CD4-positive, alpha-beta T cell treated with Interleukin-2 at 100 ng/mL for 4 hours (primary cell): Measurements from ENCODE around the gene FN1.
"Not testable (repeated sequence)": the region's sequence is repeated elsewhere in the genome, so short reads cannot be mapped to it uniquely, and the experiment has no call there.

Source experiments
- DNase-seq: peaks from one replicate; pipeline ENCODE4 v3.0.0-alpha.2; 2020; ENCODE audit warnings: low spot score

The FN1 gene

DNA sequence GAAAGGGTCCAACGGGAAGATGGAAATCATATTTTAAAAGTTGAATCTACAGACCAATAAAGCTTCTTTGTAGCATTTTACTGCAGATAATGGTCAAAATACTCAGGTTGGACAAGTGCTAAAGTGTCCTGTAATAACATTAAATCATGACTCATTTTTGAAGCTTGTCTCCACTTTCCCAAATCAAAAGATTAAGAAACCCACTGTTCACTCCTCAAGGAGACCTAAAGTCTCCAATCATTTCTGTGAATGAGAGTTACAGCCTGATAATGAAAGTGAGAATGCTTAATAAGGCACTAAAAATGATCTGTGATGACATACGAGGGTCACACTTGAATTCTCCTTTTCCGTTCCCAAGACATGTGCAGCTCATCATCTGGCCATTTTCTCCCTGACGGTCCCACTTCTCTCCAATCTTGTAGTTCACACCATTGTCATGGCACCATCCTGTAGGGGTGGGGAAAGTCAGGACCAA lies 70.6 kb downstream of the FN1 start:
- no peak for DNase-seq

DNA sequence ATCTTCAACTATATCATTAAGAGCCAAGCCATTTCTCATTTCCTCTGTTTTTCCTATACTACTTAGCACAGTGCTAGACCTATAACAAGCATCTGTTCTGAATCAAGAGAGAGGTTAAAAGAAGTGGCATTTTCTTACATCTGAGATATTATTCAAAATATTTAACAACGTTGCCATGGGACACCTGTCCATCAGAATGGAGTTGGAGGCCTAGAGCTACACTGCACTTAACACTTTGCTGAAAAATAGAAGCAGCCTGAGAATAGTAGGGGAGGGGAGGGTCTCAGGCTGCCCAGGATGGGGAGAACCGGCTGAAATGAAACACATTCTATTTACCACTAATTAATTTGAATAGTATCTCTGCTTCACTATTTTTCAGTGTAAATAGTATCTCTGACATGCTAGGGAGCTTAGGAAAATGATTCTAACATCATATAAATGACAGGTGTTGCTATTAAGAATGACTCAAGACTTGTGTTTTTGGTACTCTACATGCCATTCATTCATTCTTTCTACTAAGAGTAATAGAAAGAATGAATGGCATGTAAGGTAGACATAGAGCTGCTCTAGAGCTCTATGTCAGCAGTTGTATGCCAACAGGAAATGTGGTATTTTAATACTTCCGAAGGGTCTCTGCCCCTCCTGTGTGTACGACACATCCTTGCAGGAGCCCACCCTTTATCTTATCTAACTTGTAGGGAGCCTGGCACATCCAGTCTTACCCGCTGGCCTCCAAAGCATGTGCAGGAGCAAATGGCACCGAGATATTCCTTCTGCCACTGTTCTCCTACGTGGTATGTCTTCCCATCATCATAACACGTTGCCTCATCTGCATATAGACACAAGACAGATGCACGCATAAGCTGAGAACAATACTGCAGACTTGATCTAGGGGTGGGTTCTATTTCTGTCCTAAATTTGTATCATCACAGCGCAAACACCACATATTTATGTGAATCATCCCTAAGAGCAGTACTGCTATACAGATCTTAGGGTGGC lies 71.4 kb downstream of the FN1 start:
- no peak for DNase-seq

DNA sequence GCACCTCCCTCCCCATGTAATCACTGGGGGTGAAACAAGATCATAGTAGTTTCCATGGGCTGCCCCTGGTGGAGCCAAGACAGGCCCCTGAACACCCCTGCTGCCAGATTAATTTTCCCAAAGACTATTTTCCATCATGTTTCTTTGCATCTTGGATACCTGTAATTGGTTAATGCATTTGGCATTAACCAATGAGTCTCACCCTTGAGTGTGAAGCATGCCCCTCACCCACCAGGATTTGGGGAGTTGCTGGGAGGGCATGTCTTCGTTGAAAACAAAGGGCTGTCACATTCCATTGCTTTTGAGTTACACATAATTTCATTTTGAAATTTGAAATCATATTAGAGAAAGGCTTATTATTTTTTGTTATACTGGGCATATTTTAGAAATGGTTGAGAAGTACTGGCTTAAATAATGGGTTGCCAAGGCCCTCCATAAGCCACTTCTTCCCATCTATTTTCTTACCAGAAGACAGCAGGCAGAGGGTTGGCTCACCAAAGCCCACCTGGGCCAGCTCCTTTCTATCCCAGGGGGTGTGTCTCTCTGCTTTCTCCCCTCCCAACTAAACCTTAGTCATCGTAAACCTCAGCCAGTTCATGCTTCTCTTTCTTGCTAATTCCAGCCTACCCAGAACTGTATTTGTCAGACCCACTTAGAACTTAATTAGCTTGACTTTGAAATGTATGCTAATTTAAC lies 72.3 kb downstream of the FN1 start:
- no peak for DNase-seq

DNA sequence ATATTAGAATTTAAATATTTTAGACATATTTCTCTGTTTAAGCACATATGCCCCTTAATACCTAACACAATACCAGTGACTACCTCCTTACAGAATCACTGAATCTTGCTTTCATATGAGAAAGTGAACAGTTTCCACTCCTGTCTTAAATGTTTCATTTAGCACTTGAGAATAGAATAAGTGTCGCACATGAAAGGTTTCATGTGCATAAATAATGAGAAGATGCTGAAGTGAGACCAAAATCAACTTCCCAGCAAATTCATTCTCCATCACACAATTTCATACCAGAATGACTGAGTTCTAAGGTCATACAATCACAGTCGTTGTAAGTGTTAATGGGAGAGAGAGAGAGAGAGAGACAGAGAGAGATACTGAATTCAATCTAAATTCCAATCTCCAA lies 72.8 kb downstream of the FN1 start:
- DNase-seq, result no peak

DNA sequence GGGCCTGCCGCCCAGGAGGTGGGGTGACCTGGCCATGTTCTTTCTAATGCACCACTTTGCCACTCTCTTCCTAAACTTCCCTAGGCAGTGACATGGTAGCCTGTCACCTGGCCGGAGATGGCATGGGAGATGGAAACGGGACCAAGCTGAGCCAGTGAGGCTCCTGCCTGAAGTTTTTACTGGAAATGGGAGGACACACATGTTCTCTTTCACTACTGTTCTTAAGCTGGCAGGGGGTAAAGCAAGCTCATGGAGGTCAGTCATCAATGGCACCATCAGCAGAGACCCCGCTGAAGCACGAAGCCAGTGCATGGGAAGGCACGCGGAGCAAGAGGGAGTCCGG lies 73.3 kb downstream of the FN1 start:
- no peak for DNase-seq

DNA sequence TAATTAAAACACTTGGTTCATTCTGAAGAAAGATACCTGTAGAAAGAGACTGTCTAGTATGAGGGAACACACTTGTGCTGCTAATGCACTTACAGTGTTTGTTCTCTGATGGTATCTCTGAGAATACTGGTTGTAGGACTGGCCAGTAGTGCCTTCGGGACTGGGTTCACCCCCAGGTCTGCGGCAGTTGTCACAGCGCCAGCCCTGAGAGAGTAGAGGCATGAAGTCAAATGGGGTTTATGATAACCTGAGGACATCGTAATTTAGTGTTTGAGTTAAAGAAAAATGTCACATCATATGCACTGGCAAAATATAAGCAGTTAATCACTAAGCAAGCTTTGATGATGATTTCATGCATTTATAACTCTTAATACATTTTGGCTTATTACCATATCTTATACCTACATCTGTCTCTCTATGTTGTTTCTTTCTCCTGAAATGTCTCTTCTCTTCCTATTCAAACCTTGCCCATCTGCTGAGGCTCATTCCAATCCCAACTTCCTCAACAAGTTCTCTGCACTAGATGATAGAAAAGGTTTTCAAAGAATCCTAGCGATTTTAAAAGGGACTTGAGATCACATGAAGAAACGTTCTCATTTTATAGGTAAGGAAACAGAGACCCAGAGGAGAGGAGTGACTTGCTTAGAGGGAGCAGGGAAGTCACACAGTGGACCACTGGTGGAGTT lies 73.8 kb downstream of the FN1 start:
- no peak for DNase-seq

DNA sequence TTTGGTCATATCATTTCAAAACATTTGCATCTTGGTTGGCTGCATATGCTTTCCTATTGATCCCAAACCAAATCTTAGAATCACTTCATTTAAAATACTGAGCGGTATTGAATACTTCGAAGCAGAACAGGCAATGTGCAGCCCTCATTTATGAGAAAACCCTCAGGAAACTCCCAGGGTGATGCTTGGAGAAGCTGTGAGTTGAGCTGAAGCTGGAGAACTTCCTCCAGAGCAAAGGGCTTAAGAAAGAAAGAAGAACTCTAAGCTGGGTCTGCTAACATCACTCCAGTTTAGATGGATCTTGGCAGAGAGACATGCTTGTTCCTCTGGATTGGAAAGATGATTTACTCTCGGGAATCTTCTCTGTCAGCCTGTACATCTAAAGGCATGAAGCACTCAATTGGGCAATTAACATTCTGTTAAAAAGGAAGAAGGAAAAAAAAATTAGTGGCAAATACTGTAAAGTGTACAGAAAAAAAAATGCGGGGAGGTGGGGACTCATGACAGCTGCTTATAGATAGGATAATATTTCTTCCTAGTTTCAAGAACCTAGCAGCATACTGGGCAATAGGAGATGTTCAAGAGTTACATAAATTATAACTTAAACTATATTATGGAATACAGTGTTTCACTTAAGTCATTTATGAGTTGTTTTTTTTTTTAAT lies 74.5 kb downstream of the FN1 start:
- DNase-seq, result no peak

DNA sequence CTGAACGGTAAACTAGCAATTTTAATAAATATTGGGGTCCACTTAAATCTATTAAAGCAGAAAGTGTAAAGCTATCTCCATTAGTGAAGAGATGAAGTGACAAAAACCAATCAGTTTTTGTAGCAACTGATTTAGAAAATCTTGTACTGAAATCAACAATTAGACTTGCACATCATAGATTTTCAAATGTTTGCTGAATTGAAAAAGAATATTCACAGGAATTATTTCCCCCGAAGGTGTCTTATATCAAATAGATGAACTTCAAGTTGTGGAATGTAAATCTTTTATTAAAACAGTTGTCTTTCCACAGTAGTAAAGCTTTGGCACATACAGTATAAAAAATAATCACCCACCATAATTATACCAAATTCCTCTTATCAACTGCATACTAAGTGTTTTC lies 75.3 kb downstream of the FN1 start:
- DNase-seq, result no peak

DNA sequence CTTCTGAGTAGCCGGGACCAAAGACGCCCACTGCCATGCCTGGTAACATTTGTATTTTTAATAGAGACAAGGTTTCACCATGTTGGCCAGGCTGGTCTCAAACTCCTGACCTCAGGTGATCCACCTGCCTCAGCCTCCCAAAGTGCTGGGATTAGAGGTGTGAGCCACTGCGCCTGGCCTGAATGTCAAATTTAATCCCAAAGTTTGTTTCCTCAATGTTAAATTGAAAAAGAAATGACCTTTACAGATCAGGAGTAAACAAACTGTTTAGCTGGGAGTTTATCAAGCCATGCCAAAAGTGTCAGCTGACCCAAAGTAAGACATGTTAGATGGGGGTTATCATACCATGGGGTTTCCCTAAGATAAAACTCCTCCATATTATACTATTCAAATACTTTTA lies 75.8 kb downstream of the FN1 start:
- DNase-seq, result not testable (repeated sequence)

DNA sequence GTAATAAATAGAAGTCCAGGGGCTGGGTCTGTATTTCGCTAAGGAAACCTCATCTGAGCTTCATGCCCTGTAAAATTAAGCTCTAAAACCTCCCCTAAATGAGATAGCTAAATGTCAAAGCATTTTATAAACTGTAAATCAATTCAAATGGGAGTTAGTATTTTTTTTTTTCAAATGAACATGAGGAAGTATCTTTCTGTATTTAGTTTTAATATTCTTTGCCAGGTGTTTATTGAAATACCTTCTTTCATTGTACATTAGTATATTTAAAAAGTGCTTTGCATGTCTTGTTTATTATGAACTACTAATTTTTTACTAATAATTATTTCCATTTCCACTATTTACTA lies 76.3 kb downstream of the FN1 start:
- no peak for DNase-seq

DNA sequence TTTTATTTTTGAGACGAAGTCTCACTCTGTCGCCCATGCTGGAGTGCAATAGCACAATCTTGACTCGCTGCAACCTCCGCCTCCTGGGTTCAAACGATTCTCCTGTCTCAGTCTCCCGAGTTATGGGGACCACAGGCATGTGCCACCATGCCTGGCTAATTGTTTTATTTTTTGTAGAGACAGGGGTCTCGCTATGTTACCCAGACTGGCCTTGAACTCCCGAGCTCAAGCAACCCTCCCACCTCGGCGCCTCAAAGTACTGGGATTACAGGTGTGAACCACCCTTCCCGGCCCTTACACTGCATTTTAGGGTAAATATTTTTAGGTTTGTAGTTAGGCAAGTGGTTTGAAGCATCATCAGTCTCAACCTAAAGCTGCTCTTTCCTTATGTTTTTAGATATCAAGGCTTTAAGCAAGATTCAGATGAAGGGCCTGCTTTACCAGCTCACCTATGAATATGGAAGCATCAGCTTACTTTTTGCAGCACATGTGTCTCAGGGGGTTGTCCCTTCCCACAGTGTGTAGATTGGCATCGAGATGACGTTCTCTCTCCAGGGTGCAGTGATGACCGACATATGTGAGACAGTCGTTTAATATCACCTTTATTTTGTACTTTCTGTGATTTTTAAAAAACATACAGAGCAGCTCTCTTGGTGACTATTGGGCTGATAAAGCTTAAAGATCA lies 76.8 kb downstream of the FN1 start:
- no peak for DNase-seq

DNA sequence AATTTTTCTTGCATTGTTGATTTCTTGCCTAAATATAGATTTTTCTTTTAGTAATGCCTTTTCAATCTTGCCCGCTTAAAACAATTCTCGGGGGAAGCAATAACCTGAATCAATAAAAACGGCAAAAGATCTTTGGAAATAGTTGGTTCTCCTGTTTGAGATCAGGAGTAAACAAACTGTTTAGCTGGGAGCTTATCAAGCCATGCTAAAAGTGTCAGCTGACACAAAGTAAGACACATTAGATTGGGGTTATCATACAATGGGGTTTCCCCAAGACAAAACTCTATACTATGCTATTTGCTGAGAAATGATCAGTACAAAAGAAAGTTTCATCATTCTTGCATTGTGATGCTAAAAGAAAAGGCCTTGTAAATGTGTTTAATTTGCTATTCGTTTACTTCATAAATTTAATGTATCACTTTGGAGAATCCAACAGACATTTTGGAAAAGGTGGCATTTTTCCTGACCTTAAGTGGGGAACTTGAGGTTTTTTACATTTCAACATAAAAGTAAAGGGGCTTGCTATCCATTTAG lies 77.5 kb downstream of the FN1 start:
- DNase-seq, result no peak

DNA sequence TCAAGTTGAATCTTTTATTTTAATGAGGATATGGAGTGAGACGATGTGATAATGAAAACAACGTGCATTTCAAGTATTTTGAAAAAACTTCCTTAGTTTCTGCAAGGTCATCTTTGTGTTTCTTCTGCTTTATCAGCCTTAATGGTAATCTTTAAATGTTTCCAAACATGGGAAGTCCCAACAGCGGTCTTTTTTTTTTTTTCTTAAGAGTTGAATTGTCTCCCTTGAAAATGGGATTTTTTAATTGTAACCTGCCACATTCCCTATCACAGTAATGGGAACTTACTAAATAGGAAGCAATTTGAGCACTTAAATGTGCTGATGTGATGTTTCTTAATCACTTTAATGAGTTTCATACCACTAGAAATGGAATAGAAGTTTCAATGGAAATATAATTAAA lies 78.2 kb downstream of the FN1 start:
- no peak for DNase-seq

DNA sequence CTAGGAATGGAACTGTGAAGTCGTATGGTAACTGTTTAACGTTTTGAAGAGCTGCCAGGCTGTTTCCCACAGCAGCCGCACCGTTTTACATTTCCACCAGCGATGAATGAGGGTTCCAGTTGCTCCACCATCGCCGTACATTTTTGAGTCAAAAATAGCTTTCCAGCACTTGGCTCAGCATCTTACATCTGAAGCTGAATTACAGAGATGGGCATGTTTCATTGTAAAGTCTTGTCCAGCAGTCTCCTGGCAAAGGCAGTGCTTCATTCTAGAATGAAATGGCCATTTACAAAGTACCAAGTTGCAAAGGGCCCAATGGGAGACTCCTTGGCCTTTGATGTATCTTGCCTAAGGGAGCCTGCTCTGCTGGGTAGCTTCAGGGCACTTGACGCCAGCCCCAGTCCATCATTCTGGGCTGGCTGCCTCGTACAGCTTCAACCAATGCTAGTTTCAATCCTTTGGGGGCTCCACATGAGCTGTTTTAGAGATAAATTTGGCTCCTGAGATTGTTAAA lies 78.9 kb downstream of the FN1 start:
- DNase-seq, result no peak

DNA sequence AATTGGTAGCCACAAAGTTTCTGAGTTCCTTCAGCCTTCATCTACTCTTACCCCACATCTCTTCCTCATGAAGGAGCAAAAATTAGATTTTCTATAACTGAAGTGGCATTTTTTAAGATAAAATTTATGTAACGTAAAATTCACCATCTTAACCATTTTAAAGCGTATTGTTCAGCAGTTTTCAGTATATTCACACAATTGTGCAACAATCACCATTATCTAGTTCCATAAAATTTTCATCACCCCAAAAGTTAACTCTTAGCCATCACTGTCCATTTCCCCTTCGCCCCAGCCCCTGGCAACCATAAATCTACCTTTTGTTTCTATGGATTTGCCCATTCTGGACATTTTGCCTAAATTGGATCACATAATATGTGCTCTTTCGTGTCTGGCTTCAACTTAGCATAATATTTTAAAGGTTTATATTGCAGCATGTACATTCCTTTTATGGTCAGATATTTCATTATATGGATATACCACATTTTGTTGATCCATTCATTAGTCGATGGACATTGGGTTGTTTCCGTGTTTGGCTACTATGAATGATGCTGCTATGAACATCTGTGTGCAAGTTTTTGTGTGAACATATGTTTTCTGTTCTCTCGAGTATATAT lies 79.4 kb downstream of the FN1 start:
- no peak for DNase-seq

DNA sequence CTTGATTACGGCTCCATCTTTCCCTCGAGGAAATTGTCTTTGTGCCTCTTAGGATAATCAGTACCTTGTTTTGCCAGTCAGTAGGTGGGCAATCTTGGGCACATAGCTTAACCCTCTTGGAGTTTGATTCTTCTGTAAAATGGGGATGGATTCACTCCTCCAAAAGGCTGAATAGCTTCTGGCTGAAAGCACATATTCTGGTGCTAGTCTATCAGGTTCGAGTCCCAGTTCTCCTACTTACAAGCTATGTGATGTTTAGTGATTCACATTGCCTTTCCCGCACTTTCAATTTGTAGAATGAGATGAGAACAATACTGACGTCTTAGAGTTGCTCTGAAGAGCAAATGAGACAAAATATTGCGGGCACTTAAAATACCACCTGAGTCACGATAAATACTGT lies 80.1 kb downstream of the FN1 start:
- no peak for DNase-seq

DNA sequence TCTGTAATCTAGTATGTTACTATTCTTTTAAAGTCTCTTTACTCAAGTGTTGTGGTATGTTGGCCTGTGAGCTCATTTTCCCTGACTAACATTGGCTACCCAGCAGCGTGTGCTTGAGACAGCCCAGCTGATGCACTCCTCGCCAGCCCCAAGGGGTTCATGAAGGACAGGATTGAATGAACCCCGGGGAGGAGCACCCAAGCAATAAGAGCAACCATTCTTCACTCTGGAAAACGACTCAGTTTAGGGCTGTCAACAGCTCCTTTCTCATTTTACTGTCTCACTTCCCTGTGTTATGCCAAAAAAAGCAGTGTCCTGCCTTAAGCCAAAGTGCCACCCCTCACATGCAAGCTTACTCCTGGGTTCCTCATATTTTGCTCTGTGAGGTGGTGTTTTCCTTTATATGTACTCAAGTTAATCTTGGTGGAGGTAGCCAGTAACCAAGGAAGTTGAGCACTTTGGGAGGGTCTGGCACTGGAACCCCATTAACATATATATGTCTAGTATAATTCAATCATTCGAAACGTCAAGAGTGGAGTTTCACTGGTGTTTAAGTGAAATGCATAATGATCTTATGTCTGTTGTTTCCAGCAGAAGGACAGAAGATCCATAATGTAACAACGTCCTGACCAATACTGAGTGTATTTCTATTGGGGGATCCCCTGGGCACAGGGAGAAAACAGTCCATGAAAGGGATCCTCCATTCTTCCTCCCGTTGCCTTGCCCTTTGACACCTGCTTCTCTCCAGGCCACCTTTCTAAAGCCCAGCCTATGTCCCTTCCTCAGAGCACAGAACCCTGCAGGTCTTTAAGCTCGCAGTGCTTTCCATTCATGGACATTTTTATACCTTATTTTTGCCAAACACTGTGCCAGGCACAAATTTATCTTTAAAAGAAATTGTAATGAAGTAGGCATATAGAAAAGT lies 80.8 kb downstream of the FN1 start:
- DNase-seq, result no peak

DNA sequence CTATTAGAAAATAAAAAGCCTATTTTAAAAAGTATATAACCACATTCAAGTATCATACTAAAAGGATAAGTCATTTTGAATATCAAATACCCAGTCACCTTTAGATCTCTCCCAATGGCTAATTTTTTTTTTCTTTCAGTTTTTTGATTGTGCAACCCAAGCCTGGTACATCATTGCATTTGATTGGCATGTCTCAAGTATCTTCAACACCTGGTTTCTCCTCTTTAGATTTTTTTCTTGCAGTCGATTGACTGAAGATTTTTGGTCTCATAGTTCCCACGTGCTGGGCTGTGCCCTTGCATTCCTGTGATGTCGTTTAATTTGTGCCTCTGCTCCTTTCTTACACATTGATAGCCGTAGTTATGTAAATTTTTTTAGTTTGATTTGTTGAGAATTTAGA lies 83.3 kb downstream of the FN1 start:
- DNase-seq, result no peak

DNA sequence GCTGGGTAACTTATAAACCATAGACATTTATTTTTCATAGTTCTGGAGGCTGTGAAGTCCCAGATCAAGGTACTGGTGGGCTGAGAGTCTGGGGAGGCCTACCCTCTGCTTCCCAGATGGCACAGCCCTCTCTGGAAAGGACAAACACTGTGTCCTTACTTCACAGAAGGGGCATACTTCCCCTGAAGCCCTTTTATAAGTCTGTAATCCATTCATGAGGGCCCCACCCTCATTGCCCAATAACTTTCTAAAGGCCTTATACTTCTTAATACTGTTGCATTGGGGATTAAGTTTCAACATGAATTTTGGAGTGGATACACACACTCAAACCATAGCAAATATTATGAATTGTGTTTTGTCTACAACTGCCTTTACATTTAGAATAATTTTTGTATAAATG lies 88.0 kb downstream of the FN1 start:
- no peak for DNase-seq
